Activated CD4-positive, alpha-beta T cell treated with anti-CD3 and anti-CD28 coated beads, Interleukin-2, amount 50 U/mL, for 16 hours (primary cell): ENCODE data around the gene HIVEP3.

Experiments used
- DNase-seq: peaks from one replicate; pipeline ENCODE4 v3.0.0-alpha.2; 2020

HIVEP3 gene

DNA sequence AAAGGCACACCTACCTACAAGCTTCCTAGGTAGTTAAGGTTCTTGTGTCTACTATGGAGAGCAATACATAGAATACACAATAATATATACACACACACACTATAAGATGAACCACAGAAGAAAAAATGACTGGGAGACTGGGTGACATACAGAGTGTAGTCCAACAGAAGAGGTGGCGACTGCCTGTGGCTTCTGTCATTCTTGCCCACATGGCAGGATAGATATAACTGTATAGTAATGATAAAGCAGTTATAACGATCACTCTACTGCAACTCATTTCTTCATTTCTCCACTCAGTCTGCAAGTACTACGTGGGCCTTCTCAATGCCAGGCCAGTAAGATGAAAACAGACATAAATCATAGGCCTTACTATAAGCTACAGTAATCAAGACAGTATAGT lies 320.4 kb downstream of the HIVEP3 start:
- DNase-seq: no peak

DNA sequence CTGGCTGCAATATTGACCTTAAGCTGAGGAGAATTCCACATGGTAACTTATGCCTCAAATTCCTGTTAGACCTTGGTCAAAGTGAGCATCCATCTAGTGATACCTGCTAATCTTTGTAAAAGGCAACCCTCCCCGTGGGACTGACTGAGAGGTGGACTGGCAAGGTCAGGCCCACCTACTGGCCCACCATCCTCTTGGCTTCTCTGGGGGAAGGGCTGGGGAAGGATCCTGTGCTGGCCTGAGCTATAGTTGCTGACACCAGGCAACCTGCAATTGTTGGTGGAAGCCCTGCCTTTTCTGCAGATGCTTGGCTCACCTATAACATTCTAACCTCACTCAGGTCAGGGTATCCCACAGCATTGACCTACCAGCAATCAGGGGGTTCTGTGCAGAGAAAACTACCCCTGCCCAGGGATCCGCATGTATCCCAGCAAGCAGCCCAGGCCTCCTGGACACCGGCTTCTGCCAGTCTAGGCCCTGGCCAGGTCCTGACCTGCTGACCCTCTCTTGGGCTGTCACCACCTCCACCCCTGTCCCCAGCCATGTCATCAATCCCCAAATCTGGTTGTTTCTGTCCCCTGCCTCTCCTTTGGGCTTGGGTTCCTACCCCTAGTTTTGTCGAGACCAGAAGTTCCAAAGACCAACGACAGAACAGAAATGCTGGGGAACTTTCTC lies 326.1 kb downstream of the HIVEP3 start:
- DNase-seq: no peak

DNA sequence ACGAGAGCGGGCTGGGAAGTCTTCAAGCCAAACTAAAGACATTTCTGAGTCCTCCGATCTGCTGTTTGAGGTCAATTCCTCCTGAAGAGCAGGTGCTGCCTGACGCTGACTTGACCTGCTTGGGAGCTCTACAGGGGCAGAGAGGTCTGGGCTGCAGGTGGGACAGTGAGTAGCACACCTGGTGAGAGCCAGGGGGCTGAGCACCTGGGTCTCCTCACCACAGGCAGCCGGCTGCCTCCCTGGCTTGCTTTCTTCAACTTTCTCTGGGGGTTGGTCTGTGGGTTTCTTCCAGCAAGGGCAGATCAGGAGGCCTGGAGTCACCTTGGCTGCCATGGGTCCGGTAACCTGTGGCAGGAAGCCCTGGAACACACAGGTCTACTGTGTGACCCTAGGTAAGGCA lies 326.8 kb downstream of the HIVEP3 start:
- DNase-seq: no peak

DNA sequence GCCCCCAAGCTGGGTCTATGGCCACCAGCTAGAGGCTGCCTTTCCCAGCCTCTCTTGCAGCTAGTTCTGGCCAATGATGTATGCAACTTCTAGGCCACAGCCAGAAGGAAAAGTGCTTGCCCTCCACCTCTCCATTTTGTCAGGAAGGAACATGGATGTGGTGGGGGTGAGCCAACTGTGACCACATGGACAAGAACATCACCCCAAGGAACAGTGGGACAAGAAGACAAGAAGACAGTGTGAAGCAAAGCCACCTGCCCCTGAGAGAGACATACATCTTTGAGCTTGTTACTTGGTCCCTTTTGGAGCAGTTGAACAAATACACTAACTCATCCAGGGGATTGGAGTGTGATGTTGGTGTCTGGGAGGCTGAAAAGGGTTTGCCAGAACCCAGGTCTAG lies 328.4 kb downstream of the HIVEP3 start:
- DNase-seq: no peak

DNA sequence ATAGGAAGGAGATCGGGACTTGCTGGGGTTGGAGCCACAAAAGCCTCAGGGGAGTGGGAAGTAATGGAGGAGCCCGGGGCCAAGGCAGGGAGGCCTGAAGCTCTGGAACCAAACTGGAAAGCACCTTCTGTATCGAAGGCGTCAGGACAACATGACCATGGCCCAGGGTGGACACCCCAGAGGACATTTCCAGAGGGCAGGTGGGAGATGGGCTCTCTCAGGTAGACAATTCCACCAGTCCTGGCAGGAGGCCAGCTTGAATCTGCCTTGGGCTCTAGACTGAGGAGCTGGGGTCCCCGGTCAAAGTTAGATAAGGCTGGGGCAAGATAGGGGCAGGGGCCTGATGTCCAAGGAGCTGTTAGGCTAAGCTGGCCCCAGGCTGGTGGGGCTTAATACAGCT lies 329.3 kb downstream of the HIVEP3 start:
- DNase-seq: no peak

DNA sequence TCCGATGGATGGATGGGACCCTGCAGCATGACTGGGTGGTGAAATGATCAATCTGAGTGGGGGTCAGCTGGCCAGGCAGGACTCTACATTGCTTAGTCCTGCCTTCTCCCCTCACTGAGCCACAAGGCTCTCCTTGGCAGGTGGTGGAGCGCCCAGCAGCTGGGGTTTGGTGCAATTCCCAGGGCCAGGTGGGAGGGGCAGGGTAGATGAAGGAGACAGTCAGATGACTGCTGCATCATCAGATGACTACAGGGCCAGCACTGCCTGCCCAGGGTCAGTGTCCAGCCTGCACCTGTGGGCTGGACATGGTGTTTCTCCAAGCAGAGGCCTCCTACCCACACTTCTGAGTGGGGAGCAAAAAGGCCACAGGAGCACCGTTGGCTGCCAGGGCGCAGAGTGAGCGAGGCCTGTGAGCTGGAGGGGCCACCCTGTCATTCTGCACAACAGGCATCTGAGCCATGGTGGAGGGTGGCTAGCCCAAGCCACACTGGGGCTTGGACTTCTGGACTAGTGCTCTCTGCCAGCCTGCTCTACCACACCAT lies 330.3 kb downstream of the HIVEP3 start:
- no peak for DNase-seq

DNA sequence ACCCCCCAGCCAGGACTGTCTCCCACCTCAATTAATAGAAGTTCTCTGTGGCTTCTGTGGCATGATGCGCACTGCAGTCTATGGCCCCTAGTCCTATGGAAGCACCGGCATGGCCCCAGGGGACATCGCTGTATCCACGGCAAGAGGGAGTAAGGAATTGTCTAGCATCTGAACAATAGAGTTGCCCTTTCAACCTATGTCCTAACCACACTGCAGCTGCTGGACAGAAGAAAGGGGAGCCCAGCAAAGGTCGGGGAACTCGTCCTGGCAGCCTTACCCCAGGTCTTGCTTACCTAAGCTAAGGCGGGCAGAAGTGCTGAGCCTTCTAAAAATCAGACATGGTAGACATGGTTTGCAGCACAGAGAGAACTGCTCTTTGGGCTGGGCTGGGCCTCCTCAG lies 330.9 kb downstream of the HIVEP3 start:
- DNase-seq: no peak

DNA sequence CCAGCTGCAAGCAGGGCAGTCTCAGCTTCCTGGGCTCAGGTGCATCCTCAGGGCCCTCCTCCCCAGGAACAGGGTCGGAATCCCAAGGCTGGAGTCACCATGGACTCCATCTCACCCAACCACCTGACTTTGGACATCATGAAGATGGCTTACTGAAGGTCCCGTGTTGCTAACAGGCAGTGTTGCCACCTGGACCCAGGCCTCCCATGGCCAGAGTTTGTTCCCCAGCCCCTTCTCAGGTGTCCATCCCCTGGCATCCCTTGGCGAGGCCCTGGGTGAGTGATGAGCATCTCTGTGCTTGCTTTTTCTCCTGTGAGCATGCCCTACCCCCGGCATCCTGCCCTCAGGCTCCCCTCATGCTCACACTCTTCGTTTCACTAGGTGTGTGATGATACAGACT lies 332.5 kb downstream of the HIVEP3 start:
- DNase-seq: no peak

DNA sequence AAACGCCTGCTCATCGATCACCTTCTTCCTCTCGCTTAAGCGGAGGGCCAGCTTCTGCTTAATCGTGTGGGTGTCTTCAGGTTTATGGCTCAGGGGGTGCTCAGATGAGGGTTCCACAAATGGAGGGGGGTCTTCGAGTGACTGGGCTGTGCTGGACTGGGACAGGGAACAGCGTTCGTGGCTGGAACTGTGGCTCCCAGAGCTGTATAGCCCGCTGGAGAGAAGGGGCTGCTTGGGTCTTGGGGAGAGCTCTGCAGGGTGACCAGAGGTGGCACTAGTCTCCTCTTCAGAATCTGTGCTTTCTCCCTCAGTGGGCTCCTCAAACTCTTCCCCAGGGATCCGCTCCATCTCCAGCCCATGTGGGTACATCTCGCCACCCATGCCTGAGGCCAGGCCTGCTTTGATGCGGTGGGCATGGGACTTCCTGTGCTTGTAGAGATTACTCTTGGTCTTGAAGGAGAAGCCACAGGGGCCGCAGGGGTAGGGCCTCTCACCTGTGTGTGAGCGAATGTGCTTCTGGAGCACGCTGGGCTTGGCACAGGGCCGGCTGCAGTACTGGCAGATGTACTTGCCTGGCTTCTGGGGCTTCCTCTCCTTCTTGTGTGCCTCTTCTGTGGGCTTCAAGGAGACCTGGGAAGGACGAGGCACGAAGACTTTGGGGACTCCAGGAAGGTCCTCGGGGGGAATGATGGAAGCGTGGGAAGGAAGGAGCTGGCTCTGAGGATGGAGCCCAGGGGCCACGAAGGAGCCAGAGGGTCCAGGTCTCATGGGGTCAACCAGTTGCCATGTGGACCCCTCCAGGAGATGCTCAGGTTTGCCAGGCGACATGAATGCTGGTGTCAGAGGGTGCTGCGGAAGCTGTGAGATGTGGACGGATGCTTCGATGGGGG lies 334.8 kb downstream of the HIVEP3 start:
- DNase-seq: no peak

DNA sequence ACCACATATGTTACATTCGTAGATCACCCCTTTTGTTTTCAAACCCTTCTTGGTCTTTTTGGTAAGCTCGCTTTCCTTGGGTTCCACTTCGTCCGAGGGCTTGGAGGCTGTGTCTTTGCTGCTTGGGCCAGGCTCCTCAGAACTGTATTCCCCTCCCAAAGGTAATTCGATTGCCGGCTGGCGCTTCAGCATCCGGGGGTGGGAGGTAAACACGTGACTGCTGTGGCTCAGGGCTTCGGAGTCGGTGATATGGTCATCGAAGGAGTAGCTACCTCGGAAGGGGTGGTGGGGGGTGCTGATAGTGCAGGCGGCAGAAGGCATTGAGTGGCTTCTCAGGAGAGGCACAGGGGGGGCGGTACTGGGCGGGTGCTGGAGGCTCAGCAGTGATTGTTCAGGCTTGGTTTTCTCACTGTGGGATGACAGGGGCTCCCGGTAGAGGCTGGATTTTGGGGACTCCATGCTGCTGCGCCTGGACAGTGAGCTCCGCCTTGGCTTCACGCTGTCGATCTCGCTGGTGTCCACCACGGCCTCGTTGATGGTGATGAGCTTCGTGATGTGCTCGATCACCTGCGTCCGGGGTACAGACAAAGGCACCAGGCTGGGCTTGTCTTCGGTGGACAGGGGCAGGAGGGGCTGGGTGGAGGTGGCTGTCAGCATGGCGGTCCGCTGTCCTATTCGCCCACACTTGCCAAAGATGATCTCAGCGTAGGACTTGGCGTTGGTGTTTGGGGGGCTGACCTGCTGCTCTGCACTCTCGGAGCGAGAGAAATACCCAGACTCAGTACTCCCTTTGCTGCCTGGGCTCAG lies 335.7 kb downstream of the HIVEP3 start:
- DNase-seq: no peak

DNA sequence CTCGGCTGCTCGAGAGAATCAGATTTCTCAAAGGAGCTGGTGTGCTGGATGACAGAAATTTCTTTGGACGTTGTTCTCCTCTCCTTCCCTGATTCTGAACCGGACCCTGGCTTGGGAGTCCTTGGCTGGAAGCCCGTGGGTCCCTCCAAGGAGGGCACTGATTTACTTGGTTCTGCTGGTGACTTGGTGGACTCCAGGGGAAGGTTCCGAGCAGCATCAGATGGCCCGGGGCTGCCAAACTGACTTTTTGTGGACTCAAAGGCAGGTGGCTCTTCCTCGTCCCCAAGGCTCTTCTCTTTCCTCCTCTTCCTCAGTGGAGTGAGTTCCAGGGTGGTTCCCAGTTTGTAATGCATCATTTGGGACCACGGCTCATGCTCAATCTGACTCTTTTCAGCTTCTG lies 336.4 kb downstream of the HIVEP3 start:
- no peak for DNase-seq

DNA sequence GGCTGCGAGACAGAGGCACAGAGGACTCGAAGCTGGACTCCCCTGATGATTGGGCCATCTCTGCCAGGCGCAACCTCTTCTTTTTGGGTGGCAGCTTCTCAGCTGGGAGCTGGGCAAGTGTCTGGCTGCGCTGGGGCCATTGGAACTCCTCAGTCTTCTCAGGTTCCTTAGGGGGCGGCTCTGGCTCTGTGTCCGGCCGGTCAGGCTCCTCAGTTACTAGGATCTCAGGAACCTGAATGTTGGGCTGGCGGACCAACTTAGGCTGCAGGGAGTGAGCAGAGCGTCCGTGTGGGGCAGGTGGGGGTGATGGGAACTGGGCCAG lies 336.8 kb downstream of the HIVEP3 start:
- no peak for DNase-seq

DNA sequence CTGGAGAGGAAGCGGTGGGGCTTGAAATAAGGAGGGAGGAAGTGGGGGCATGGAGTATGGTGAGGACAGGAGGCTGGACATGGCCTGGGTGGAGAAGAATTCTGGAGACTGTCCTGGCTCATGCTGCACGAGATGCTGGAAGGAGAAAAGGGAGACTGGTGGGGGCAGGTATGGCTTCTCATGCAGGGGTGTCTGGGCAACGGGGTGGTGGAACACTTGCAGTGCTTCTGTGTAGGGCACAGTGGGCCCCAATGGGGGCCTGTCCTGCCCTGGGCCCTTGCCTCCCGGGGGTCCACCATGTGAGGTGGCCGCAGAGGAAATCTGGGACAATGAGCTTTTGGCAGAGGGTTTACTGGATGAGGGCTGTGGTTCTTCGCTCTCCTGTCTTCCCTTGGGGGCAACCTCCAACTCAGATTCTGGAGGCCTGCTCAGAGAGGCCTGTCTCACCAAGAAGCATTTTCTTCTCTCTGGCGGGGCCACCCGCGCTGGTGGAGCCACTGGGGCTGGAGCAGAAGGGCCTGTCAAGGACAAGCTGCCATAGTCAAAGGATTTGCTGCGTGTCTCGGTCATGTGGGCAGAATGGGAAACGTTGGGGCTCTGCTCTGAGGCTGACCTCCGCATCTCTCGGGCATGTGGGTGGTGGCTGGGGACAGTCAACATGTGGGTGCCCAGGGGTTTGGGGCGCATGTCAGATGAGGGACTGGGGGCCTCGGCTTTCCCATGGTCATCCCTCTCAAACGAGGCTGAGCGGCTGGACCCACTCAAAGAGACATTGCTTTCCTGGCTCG lies 337.3 kb downstream of the HIVEP3 start:
- no peak for DNase-seq

DNA sequence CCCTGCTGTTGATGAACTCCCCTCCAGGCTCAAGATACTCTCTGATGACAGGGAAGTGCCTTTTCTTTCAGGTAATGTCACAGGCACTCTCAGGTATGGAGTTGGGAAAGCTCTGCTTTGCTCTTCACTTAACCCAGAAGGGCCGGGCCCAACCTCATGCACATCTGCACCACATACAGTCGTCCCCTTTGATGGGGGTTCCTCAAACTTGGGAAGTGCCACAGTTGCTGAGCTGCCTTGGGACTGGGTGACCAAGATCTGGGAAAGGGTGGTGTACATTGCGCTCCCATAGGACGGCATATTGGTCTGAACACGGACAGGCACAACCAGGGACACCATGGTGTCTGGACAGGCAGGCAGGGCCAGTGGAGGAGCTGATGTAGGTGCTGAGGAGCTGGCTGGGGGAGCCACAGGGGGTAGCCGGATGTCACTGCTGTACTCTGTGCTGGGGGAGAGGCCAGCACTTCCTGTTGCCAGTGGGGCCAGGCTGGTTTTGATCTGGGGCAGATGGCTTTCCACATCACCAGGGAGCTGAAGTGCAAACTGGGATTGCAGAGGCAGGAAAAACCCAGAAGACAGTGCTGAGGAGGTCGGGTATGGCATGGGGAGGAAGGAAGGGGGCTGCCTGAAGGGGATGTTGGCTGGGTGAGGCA lies 338.1 kb downstream of the HIVEP3 start:
- no peak for DNase-seq

DNA sequence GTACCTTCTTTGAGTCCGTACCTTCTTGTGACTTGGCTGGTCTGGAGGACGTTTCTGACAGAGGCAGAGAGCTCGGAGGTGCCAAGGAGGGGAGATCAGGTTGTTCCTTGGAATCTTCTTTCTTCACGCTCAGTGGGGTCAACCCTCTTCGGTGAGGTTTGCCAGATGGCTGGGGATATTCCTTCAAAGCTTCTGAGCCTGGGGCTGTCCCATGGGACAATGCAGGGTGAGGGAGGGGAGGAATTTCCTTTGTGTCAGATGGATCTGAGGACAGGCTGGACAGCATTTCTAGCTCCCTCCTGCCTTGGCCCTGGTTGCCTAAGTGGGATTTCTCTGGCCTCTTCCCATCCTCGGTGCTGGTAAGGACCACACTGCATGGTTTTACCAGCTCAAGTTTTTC lies 338.7 kb downstream of the HIVEP3 start:
- no peak for DNase-seq

DNA sequence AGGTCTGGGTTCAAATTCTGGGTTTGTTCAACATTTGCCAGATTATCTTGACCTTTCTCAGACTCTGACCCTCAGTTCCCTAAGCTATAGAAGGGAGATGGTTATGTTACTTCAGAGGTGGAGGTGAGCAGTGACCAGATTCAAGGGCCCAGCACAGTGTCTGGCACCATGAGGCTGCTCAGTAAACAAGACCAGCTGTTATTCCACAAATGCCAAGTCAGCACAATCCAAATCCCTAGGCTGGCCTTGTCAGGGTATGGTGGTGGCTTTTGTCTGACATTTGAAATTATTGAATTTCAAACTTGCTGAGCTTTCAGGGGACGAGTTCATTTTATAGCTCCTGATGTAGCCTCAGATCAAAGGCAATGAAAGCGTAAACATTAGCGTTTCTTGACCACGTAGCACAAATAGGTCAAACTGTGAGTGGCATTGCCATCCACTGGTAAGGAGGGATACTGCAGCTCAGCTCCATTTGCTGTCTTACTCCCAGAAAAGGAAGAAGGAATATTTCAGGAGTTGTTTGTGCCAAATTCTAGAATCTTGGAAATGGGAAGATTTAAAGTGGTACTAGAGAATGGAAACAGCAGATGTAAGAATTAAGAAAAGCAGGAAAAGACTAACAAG lies 339.9 kb downstream of the HIVEP3 start:
- no peak for DNase-seq

DNA sequence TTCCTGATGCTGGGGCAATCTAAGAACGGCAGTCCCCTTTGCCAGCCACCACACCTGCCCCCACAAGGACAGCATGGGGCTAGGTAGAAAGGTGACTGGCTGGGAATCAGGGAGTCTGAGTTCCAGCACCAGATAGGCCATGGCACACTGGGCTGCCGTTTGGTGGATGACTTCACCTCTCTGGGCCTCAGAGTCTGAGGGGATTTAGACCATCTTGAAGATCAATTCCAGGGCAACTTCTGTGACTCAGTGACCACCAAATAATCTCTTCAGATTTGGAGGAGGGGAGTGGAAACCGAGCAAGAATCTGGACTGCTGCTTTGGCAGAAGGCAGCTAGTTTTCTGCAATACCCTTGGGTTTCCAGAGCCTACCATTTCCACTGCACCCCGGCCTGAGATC lies 342.1 kb downstream of the HIVEP3 start:
- no peak for DNase-seq

DNA sequence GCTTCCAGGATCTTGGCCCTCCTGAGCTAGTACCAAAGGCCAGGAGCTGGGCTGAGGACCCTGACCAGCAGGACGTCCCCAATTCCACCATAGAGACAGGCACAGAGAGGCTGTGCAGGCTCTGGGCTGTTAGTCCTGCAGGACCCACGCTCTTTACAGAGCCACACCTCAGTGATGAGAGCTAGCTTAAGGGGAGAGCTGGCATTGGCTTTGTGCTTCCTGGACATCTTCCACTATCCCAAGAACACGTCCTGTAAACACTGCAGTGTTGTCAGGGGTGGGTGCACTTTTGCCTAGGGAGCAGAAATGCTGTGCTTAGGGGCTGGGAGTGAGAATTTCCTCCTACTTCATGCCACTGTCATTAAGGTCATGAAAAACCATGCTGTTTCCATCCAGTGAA lies 342.5 kb downstream of the HIVEP3 start:
- no peak for DNase-seq

DNA sequence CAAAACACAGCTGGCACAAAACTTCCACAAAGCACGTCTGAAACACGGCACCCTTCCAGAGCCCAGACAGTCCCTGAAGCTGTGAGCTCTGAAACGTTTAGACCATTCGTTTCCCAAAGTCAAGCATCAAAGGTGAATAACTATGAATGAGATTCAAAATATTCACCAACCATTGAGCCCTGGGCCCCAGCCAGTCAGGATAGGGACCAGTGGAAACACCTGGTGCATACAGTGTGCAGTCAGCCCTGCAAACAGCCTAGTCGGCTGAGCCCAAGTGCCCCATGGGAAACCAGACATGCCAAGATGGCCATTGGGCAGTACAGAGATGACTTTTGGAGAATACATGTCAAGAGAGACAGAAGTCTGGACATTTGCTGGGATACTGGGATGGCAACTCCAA lies 343.9 kb downstream of the HIVEP3 start:
- DNase-seq: no peak

DNA sequence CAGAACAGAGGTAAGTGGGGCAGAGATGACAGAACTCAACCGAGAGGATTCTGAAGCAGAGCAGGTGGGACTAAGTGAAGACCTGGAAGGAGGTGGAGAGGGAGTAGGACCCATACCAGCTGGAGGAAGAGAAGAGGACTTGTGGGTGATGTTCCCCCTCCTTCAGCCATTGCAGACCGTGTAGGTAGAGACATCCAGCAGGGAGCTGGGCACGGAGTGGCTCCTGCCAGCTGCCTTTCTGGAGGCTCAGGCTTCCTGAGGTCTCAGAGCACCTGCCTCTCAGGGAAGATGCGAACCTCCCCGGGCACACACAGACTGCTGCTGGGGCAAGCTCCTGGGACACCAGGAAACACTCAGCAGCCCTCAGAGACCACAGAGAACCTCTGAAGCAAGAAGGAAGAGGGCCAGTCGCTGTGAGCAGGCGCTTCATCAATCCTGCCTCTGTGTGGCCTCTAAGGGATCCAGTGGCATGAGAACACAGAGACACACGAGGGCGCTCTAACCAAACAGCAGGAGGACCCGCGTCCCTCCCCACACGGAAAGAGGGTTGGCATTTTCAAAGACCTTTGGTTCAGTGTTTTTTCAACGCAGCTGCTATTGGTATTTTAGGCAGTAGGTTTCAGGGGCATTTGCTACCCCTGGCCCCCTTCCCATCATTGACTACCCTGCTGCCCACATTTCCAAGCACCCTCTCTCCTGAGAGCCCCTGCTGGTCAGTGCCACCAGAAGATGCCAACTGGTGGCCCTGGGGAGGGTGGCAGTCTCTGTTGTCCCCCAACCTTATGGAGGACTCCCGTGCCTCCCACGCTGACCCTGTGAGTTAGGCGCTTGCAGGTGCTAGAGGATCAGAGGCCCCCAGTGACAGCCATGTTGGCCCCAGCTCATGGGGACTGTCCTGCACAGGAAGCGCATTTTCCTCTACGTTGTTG lies 344.7 kb downstream of the HIVEP3 start:
- DNase-seq: peak; percentile 84

DNA sequence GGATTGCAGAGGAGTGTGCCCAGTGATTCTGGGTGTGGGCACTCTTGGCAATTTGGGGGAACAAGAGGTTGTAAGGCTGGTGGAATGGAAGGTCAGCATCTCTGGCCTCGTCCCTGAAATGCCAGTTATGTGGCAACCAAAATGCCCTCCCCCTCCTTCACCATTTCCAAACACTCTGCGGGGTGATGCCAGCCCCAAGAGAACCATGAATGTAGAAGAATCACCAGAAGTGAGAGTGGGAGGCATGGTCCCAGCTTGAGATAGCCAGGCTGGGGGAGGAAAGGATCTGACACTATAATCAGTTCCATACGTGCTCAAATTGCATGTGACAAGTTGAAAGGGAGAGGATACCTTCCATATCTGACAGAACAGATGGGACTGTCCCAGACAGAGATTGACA lies 345.5 kb downstream of the HIVEP3 start:
- DNase-seq: no peak
